HPDE6-E6E7 (cell line): ENCODE data around the gene LCOR.
"Not testable (repeated sequence)": the region's sequence is repeated elsewhere in the genome, so short reads cannot be mapped to it uniquely, and the experiment has no call there.

ENCODE experiments used
- DNase-seq: peaks from one replicate; pipeline ENCODE4 v3.0.0; 2011; ENCODE audit warnings: missing footprints; ENCODE audit errors: extremely low spot score

LCOR gene

DNA sequence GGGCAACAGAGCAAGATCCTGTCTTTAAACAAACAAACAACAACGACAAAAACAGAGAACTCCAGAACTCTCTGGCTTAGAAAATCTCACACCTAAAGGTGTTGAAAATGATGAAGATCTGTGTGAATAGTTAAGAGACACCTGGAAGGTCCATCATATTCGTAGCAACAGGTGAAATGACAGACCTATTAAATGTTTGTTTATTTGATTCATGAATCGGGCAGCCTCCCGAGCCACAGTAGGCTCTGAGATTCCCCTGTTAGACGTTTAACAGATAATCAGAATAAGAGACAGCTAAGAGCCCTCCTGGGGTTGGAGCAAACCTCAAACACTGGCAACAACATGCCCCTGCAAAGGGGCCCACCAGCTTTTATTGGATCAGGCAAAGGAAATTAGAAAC lies 103.7 kb downstream of the LCOR start:
- no peak for DNase-seq

GRCh38 chr10:96943161-96943560 lies 111.1 kb downstream of the LCOR start:
- not testable (repeated sequence) for DNase-seq

DNA sequence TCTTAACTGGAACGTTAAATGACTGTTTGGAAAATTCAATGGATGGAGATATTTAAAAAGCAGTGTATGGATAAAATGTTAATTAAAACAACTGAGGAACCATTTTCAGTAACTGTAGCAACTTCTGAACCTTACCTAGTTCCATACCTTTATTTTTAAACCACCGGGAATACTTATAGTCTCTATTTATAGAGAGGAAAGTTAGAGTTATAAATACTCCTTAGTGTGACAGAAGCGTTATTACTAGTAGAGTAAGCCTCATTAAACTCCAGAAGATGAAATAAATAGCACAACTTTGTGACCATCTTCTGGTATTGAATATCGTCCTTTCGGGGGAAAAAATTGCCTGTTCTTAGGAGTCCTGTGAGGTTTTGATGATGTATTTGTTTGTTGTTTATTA lies 114.9 kb downstream of the LCOR start:
- no peak for DNase-seq

- no peak for DNase-seq
These were observed 117.1 kb downstream of the LCOR start for GRCh38 chr10:96949039-96949683.

DNA sequence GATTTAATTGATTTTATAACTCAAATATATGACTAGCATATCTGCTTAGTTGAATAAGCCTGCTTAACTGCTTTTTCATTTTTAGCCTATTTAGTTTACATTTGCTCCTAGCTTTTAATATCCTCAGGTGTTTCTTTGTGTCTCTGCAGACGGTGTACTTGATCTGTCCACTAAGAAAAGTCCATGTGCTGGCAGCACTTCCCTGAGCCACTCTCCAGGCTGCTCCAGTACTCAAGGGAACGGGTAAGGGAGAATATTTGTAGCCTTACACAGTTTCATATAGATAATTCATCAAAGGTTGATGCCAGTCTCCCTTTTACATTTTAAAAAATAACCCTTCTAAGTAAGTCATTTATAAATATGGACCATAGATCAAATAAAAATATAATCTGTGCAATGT lies 119.9 kb downstream of the LCOR start:
- DNase-seq: no peak

DNA sequence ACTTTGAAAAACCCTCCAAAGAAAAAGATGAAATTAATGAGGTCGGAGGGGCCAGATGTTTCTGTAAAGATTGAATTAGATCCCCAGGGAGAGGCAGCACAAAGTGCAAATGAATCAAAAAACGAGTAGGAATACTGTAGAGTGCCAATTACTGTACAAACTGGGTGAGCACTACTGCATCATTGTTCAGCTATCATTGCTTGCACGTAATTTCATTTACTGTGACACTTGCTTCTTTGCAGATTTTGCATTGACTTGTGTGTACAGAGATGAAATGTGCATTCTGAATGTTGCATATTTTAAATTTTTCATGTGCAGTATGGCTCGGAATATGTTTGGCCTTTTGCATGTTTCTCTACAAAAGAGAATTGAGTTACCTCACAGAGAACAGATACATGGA lies 123.7 kb downstream of the LCOR start:
- DNase-seq: no peak

DNA sequence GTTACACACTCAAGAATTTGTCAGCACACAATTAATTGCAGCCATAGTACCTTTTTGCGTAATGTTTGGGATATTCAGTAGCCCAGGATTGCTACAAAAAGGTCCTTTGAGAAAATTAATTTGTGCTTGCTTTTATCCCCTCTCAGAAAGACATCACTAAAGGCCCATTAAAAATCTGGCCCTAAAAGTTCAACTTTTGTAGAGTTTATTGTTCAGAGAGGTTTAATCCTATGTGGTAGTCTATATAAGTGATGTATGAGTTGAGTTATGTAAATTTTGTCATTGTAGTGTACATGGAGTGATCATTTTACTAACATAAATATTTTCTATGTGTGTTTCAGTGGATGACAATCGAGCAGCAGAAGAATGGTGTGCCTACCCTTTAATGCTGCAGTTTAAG lies 126.0 kb downstream of the LCOR start:
- no peak for DNase-seq

DNA sequence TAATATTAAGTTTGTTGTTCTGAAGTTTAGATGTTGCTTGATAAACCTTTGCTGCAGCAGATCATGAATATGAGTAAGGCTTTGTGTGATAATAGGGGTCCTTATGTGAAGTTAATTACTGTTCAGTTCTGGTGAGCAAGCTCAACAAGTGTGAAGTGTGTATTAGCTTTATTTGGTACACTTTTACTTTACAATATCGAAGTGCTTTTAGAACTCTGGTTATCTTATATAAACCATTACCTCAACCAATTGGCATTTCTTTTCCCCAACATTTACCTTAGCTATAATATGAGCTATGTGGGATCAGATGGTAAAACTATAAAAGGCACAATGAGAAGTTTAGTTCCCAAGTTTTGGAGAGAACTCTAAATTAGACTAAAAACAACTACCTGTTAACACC lies 127.6 kb downstream of the LCOR start:
- no peak for DNase-seq

DNA sequence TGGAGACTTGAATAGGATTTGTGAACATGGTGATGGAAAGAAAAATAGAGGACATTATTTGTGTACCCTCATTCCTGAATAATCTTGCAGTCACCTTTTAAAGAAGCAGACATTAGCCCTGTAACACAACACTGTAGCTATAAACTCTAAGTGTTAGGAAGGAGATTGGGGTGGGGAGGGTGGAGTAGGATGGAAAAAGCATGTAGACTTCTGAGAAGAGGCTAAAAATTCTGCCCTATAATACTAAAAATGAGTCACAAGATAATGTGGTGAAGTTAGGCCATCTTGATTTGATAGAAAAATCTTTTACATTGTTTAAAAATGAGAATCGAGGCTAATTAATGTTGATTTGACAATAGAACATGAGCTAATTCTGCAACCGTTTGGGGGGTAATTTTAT lies 128.8 kb downstream of the LCOR start:
- no peak for DNase-seq

- DNase-seq: no peak
These were observed 132.0 kb downstream of the LCOR start for GRCh38 chr10:96964131-96964530.

DNA sequence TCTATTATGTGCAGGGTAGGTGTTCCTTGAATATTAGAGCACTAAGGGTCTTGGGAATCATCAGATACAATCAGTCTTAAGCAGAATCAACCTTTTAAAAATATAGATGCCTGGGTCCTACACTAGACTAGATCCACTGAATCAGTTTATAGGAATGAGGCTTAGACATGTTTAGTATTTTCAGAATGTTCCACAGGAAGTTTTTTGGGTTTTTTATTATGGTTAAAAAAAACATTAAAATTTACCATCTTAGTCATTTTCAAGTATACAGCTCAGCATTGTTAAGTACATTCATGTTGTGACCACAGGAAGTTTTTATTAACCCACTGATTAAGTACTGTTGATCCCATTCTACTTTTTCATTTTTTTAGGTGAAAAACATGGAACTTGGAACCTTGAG lies 135.7 kb downstream of the LCOR start:
- no peak for DNase-seq

- DNase-seq: no peak
These were observed 136.8 kb downstream of the LCOR start for GRCh38 chr10:96968682-96969423.

DNA sequence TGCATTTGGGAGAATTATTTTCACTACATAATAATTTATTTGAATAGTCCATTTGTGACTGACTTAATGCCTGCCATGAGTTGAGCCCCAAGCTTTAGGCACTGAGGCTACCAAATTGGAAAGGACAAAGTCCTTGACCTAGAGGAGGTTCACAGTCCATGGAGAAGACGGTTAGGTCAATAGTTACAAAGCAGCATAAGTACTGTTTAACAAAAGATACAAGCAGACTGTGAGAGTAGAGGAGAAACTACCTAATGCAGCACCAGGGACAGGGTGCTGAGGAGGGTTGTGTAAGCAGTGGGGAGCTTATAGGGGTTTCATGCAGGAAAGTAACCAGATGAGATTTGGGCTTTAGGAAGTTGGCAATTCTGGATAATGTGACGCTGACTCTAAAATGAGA lies 139.2 kb downstream of the LCOR start:
- DNase-seq: no peak

- DNase-seq: no peak
These were observed 140.2 kb downstream of the LCOR start for GRCh38 chr10:96972264-96972663.

DNA sequence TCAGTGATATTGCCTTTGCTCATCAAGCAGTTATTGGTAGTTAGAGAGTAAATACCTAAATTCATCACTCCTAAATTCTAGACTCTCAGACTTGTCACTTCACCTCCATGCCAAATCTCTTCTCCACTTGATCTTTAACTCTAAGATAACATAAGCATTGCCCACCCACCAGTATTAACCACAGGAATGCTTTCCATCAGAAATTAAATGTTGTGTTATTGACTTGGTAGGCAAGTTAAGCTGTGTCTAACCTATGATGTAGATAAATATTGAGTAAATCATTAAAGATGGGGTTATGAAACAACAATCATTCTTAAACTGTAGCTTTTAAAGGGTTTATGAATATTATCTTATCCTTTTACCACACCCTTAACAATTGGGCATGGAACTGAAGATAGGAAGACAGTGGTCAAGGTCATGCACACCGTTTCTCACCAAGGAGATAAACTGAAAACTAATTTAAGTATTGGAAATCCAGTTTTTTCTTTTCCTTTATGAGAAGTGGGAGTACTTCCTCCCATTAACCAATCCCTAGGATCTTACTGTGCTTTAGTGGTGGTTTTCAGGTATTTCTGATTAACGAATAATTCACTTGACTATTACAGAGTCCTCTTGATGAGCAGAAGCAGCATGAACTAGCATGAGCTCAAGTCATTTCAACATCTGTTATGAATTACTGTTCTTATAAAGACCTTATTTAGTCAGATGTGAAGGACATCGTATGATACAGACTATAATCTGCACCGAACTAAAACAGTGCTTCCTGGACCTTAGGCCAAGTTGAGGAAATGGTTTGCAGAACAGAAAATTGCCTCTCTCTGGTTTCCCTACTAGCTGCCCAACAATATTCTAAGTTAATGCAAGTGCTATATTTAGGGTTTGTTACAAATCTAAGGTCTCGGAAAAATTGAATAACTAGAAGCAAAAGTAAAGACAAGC lies 142.0 kb downstream of the LCOR start:
- DNase-seq: no peak

DNA sequence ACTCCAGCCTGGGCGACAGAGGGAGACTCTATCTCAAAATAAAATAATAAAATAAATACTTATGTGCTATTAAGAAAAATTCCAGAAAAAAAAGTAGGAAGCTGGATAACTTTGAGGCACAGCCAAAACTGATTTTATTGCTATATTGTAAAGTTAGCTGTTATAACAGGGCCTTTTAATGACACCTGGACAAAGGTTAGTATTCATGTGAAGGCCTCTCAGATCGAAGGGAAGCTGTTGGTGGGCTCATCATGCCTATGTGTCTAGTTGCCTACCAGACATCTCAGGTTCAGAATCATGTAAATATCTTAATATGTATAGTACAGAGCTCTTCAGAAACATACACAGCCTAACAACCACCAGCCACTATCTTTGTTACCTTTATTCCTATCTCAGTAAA lies 143.0 kb downstream of the LCOR start:
- DNase-seq: no peak

DNA sequence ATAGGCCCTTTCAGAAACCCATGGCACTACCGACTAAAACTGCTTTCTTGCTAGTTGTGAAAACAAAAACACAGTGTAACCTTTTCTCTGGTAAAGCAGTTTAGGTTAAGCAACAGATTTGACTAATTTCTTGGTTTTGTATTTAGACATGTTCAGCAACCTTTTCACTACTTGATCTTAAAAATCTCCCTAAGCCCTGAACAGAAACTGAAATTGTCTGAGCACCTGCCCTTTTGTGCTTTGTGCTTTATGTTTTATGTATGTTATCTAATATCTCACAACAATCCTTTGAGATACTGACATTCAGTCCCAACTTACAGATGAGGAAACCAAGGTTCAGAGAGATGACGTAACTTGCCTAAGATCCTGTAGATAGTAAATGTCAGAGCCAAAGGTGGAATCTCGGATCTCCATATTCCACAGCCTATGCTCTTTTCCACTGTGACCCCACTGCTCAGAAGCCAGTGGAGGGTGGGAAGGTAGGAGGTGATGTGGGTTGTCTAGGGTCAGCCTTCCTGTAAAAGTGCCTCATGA lies 146.6 kb downstream of the LCOR start:
- no peak for DNase-seq

GRCh38 chr10:96982149-96982930 lies 150.2 kb downstream of the LCOR start:
- DNase-seq: no peak

DNA sequence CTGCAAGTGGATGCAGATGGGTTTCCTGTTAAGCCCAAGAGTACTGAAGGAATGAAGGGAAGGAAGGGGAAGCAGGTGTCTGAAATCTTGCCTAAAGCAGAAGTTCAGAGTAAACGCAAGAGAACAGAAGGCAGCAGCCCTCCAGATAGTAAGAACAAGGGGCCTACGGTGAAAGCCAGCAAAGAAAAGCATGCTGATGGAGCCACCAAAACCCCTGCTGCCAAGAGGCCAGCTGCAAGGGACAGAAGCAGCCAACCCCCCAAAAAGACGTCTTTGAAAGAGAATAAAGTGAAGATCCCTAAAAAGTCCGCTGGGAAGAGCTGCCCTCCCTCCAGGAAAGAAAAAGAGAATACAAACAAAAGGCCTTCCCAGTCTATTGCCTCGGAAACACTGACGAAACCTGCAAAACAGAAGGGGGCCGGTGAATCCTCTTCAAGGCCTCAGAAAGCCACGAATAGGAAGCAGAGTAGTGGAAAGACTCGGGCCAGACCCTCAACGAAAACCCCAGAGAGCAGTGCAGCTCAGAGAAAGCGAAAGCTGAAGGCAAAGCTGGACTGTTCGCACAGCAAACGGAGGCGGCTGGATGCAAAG lies 152.5 kb downstream of the LCOR start:
- no peak for DNase-seq

DNA sequence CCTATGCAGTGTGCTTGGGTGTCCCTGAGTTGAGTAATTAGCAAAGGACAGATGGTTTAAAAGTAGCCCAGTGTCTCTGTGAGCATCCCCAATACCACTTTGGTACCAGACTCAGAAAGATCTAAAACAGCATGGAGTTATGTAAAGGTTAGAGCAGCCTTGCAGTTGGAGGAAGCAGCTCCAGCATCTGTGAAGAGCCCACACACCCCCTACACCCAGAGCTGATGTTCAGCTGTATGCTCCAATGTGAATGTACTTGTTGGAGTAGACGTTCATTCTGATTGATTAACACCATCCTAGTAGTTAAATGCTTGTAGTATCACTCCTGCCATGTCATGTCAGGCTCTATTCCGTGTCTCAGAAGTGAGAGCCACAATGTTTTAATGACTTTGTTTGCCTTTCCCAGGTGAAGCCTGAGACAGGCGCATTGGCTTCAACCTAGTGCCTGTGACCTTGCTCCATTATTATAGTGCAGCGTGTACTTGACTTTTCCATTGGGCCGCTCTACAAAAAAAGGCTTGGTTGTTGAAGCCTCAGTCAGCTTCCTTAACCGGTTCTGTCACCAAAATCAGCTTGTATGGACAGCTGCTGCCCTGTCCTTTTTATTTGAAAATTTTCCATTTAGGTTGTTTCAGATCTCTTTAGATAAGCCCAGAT lies 154.2 kb downstream of the LCOR start:
- no peak for DNase-seq
